AG04449 (cell line): ENCODE results near the gene DYNC1H1.

Source experiments
- CTCF ChIA-PET: fragments of 350-600 bp; formaldehyde crosslinking; extraction: SDS; loops from one replicate; lab custom pipeline; 2021; ENCODE audit warnings: antibody characterized with exemption; lab: Yijun Ruan, JAX
- POLR2A ChIA-PET: fragments of 400-600, 350-600 bp; formaldehyde crosslinking; extraction: SDS; loops from one replicate; lab custom pipeline; 2020; ENCODE audit warnings: antibody characterized with exemption, inconsistent platforms; lab: Yijun Ruan, JAX
- DNase-seq: peaks from one replicate; pipeline ENCODE4 v3.0.0-alpha.2; 2010; ENCODE audit warnings: low read depth, low spot score
- H3K4me3 ChIP-seq: 2 replicates; pipeline ENCODE4 v1.5.1; 2011; ENCODE audit warnings: low read depth, mild to moderate bottlenecking, control low read depth, low read length
- CTCF ChIP-seq: IDR thresholded peaks from one replicate; pipeline ENCODE4 v1.5.1; 2011; ENCODE audit warnings: mild to moderate bottlenecking, moderate library complexity, low read length, control low read depth, inconsistent platforms; ENCODE audit not compliant: insufficient read depth; ENCODE audit errors: missing control alignments

DYNC1H1 gene

GRCh38 chr14:102033241-102033640 lies 68.9 kb downstream of the DYNC1H1 start:
- no peak for DNase-seq
- no peak overlapping the region for H3K4me3 ChIP-seq
- ChIA-PET CTCF (interaction anchor here (1.3 to 2.9 kb wide), 3 partner anchors 36 to 72 kb away, joined by 3 to 10 read pairs (median 3); no protein-coding TSS in a partner anchor), POLR2A (no interaction called here)
- no peak for TF ChIP-seq CTCF

- CTCF ChIA-PET = interaction anchor here (1.0 to 2.9 kb wide), 4 partner anchors 14 to 280 kb away, joined by 3 to 10 read pairs (median 4); no protein-coding TSS in a partner anchor
- TF ChIP-seq CTCF = no peak
- no peak overlapping the region for H3K4me3 ChIP-seq
- POLR2A ChIA-PET = no interaction called here
- no peak for DNase-seq
These were observed 69.9 kb downstream of the DYNC1H1 start for GRCh38 chr14:102034301-102034700.

GRCh38 chr14:102035914-102036313 lies 71.5 kb downstream of the DYNC1H1 start:
- DNase-seq = no peak
- no peak overlapping the region for H3K4me3 ChIP-seq
- POLR2A ChIA-PET = no interaction called here
- TF ChIP-seq CTCF = no peak
- CTCF ChIA-PET = interaction anchor here (1.0 to 1.5 kb wide), 5 partner anchors 10 to 279 kb away, joined by 3 to 5 read pairs (median 3); no protein-coding TSS in a partner anchor

- H3K4me3 ChIP-seq = no peak overlapping the region
- POLR2A ChIA-PET = interaction anchor here (0.6 kb wide), 1 partner anchor 9 kb away, joined by 3 read pairs; no protein-coding TSS in a partner anchor
- DNase-seq = no peak
- CTCF ChIA-PET = interaction anchor here (0.7 to 2.0 kb wide), 5 partner anchors 9 to 85 kb away, joined by 3 to 5 read pairs (median 3); no protein-coding TSS in a partner anchor
- no peak for TF ChIP-seq CTCF
These were observed 73.3 kb downstream of the DYNC1H1 start for GRCh38 chr14:102037686-102038085.

- ChIA-PET CTCF (interaction anchor here (1.0 to 2.0 kb wide), 3 partner anchors 15 to 78 kb away, joined by 3 to 5 read pairs (median 4); no protein-coding TSS in a partner anchor), POLR2A (no interaction called here)
- no peak for DNase-seq
- H3K4me3 ChIP-seq = no peak overlapping the region
- TF ChIP-seq CTCF = no peak
These were observed 74.8 kb downstream of the DYNC1H1 start for GRCh38 chr14:102039157-102039556.

- ChIA-PET CTCF (interaction anchor here (1.3 kb wide), 1 partner anchor 57 kb away, joined by 4 read pairs; no protein-coding TSS in a partner anchor), POLR2A (no interaction called here)
- H3K4me3 ChIP-seq = no peak overlapping the region
- no peak for DNase-seq
- TF ChIP-seq CTCF = no peak
These were observed 75.8 kb downstream of the DYNC1H1 start for GRCh38 chr14:102040153-102040552.
